ENCODE results near the gene HUWE1.

- no peak for TF ChIP-seq CTCF (IDR thresholded peaks at IDR 0.05)
- TF ChIP-seq POLR2A (IDR thresholded peaks at IDR 0.05): no peak
Measured at GRCh38 chrX:53547668-53548067, 138.9 kb downstream of the HUWE1 start.

Data from testis (tissue), 2 donors.